Right atrium auricular region (tissue), 2 donors: ENCODE measurements around the gene LYZL1. TPM values are rescaled to one million over a fixed set of nuclear protein-coding genes. Genes with fewer than 3 reads are reported as not detected.
"Not testable (repeated sequence)": the region's sequence is repeated elsewhere in the genome, so short reads cannot be mapped to it uniquely, and the experiment has no call there.

Source experiments
- DNase-seq: peaks from one replicate; pipeline ENCODE4 v3.0.0-alpha.2; 2019; ENCODE audit warnings: low spot score
- H3K27ac ChIP-seq, 2 donors: fragments of 200-600 bp; sonication (generic); 1 replicate in 1 of 2; 2 replicates in 1 of 2; pipeline ENCODE4 v1.5.1; 2016 to 2019
- H3K27me3 ChIP-seq, 2 donors: fragments of 200-600 bp; sonication (generic); one replicate each; pipeline versions ENCODE4 v1.5.1 to v1.6.0; 2017 to 2019
- H3K36me3 ChIP-seq: fragments of 200-600 bp; sonication (generic); one replicate; pipeline ENCODE4 v1.5.1; 2016
- H3K4me1 ChIP-seq, 2 donors: fragments of 200-600 bp; sonication (generic); one replicate each; pipeline versions ENCODE4 v1.5.1 to v1.6.0; 2017 to 2019
- H3K4me3 ChIP-seq, 2 donors: fragments of 200-600 bp; sonication (generic); 1 replicate in 1 of 2; 2 replicates in 1 of 2; pipeline ENCODE4 v1.5.1; 2017 to 2019; ENCODE audit warnings: mild to moderate bottlenecking in 1 of 2, moderate library complexity in 1 of 2
- H3K9me3 ChIP-seq, 2 donors: fragments of 200-600 bp; sonication (generic); one replicate each; pipeline ENCODE4 v1.5.1; 2019
- CTCF ChIP-seq, 2 donors: fragments of 200-600 bp; sonication (generic); IDR thresholded peaks; one replicate each; pipeline ENCODE4 v1.5.1; 2019; ENCODE audit warnings: antibody characterized with exemption in 2 of 2
- total RNA-seq, 2 donors: library from RNA; depleted of rRNA; stranded (reverse); fragments of >200 nt; gene quantifications; one replicate each; pipeline ENCODE4 v1.1.0, GENCODE V29; 2016

Gene LYZL1
- total RNA-seq, 2 donors from 2014 or later: not detected

GRCh38 chr10:29314726-29315125, 25.9 kb downstream of the LYZL1 start:
- Histone ChIP-seq H3K27me3 (no peaks in the 10 kb centered on the region), H3K36me3 (no peaks in the 10 kb centered on the region), H3K4me1 (peaks cover 0 to 14% of the 10 kb centered on the region in 2 donors), H3K4me3 (no peak overlapping the region), H3K27ac (no peak overlapping the region), H3K9me3 (no peaks in the 10 kb centered on the region)
- TF ChIP-seq CTCF (IDR thresholded peaks at IDR 0.05): no peak
- no peak for DNase-seq

GRCh38 chr10:29315814-29316213, 26.9 kb downstream of the LYZL1 start:
- Histone ChIP-seq H3K4me1 (peaks cover 0 to 14% of the 10 kb centered on the region in 2 donors), H3K27me3 (no peaks in the 10 kb centered on the region), H3K27ac (no peak overlapping the region), H3K9me3 (no peaks in the 10 kb centered on the region), H3K4me3 (no peak overlapping the region), H3K36me3 (no peaks in the 10 kb centered on the region)
- TF ChIP-seq CTCF (IDR thresholded peaks at IDR 0.05): no peak
- no peak for DNase-seq

GRCh38 chr10:29316308-29317026, 27.6 kb downstream of the LYZL1 start:
- Histone ChIP-seq H3K36me3 (no peaks in the 10 kb centered on the region), H3K4me3 (no peak overlapping the region), H3K9me3 (no peaks in the 10 kb centered on the region), H3K27ac (no peak overlapping the region), H3K4me1 (peaks cover 0 to 14% of the 10 kb centered on the region in 2 donors), H3K27me3 (no peaks in the 10 kb centered on the region)
- no peak for TF ChIP-seq CTCF (IDR thresholded peaks at IDR 0.05)
- DNase-seq: no peak

- no peaks in the 10 kb centered on the region for H3K27me3 ChIP-seq
- no peak for DNase-seq
- no peak overlapping the region for H3K27ac ChIP-seq
- H3K4me3 ChIP-seq: no peak overlapping the region
- H3K9me3 ChIP-seq: no peaks in the 10 kb centered on the region
- H3K36me3 ChIP-seq: no peaks in the 10 kb centered on the region
- no peak for TF ChIP-seq CTCF (IDR thresholded peaks at IDR 0.05)
- peaks cover 0 to 14% of the 10 kb centered on the region in 2 donors for H3K4me1 ChIP-seq
Measured at GRCh38 chr10:29317027-29317420, 28.2 kb downstream of the LYZL1 start.

GRCh38 chr10:29317423-29318021, 28.7 kb downstream of the LYZL1 start:
- no peaks in the 10 kb centered on the region for H3K27me3 ChIP-seq
- no peak for TF ChIP-seq CTCF (IDR thresholded peaks at IDR 0.05)
- no peaks in the 10 kb centered on the region for H3K9me3 ChIP-seq
- no peaks in the 10 kb centered on the region for H3K36me3 ChIP-seq
- no peak overlapping the region for H3K27ac ChIP-seq
- no peak for DNase-seq
- H3K4me3 ChIP-seq: no peak overlapping the region
- peaks cover 0 to 18% of the 10 kb centered on the region in 2 donors for H3K4me1 ChIP-seq

- Histone ChIP-seq H3K27ac (peak overlapping the region; percentile 63 to 82), H3K4me3 (peak overlapping the region in 1 of 2 donors; percentile 11), H3K4me1 (peaks cover 0 to 25% of the 10 kb centered on the region in 2 donors)
Measured at GRCh38 chr10:29318141-29319071, 29.5 kb downstream of the LYZL1 start.

More at GRCh38 chr10:29318141-29319071, 29.5 kb downstream of the LYZL1 start:
- not testable (repeated sequence) for H3K27me3 ChIP-seq, H3K9me3 ChIP-seq, DNase-seq, H3K36me3 ChIP-seq
